ENCODE data around the gene ZNF597.

GRCh38 chr16:3413730-3414379 lies 29.4 kb downstream of the ZNF597 start:
- TF ChIP-seq EZH2 (IDR thresholded peaks at IDR 0.05) (no peak), POLR2AphosphoS5 (IDR thresholded peaks at IDR 0.05; ENCODE audit: borderline replicate concordance, low read depth, low read length) (no peak)
